GM21447 (cell line): ENCODE measurements around the gene AOPEP.
"Not testable (repeated sequence)": the region's sequence is repeated elsewhere in the genome, so short reads cannot be mapped to it uniquely, and the experiment has no call there.

Source experiments
- ATAC-seq: cut with Tn5 transposase; IDR thresholded peaks from one replicate; pipeline ENCODE4 v1.9.1; 2021; ENCODE audit not compliant: unreplicated experiment

The AOPEP gene

DNA sequence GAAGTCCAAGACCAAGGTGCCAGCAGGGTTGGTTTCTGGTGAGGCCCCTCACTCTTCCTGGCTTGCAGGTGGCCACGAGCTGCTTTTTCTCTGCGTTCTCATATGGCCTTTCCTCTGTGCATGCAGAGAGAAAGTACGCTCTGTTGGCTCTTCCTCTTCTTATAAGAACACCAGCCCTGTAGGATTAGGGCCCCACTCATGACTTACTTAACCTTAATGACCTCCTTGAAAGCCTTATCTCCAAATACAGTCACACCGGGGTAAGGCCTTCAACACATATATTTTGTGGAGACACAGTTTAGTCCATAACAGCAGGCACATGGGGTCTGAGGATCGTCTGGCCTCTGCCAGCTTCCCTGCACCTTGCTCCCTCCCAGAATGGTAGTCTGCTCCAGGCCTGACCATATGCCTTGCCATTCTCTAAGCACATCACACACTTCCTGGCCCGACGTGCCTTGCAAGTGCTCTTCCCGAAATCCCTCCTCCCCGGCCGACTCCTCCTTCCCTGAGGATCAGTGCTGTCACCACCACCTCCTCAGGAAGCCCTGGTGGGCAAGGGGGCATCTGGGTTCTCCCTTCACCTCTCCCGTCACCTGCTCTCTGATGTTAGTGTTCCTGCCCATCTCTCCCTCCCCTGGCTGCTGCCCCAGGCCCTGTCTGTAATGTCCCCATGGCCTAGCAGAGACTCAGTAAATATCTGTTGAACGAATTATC is 200.7 kb downstream of the AOPEP start:
- no peak for ATAC-seq

DNA sequence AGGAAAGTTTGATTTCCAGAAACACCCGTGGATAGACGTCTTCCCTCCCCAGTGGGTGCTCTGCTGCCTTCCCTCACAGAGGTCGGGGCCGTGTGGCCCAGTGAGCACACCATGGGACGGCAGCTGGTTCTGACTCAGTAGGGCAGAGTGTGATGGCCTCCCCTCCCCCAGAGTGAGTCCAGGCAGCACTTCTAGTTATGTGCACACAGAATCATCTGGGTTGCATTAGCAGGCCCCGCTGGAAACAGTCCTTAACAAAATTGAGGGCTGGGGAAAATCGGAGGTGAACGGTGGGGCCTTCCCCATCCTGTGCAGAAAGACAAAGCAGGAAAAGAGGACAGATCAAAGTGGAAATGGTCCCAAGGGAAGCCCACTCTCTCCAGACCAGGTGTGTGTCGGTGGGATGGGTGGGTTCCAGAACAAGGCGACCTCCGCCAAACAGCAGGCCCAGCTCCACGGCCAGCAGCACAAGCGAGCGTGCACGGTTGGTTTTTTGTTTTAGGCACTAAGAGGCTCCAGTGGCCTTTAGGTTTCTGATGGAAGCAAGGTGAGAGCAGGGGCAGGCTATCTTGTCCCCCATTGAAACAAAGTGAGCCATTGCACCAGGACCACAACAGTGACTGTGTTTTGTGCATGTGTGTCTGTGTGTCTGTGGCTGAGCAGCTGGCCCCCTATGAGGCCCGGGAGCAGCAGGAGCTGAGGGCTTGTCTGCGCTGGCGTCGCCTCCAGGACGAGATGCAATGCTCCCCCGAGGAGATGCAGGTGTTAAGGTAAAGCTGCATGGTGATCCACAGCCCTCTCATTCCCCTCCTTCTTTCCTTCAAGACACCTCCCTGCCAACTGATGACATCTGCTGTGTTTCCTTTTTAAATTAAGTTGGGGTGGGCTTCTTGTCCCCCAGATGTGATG is 201.5 kb downstream of the AOPEP start:
- ATAC-seq: no peak

DNA sequence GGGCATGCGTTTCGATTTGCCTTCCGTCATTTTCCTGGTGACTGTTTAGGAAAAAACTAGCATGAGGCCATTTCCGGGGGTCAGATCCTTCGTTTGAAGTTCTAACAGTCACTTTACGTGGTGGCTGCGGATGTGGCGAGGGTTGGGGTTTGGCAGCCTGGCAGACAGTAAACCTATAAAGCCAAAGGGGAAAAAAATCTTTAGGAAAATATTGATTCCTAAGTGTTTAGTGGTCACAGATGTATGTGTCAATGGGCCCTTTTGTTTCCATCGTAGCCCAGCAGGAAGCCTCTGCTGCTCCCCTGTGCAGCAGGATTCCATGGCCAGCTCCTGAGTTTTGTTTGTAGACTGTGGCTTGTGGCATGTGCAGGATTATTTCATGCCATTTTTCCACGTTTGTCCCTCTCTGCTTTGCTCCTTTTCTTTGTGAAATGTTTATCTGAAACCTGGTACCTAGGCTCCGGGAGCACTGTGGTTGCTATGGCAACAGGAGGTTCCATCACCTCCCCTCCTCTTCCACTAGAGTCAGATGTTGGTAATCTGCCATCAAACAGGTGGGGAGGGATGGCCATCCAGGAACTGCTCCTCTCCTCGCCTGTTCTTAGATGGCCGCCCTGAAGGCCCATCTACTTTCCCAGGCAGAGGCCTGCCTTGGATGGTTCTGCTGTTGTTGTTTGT is 202.3 kb downstream of the AOPEP start:
- no peak for ATAC-seq

DNA sequence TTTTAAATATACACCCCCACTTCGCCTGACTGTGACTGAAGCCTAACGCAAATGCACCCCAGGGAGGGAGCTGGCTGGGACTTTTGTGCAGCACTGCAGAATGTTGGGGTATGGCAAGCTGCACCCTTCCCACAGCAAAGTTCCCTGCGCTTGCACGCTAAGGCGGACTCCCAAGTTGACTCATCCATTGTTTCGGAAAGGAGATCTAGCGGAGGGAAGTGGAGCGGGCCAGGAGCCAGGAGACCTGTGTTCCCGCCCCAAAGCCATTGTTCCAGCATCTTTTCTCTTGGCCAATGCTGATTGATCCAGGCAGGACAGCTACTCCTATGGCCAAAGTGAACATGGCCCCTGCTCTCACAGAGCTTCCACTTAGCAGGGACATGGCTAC is 202.9 kb downstream of the AOPEP start:
- no peak for ATAC-seq

DNA sequence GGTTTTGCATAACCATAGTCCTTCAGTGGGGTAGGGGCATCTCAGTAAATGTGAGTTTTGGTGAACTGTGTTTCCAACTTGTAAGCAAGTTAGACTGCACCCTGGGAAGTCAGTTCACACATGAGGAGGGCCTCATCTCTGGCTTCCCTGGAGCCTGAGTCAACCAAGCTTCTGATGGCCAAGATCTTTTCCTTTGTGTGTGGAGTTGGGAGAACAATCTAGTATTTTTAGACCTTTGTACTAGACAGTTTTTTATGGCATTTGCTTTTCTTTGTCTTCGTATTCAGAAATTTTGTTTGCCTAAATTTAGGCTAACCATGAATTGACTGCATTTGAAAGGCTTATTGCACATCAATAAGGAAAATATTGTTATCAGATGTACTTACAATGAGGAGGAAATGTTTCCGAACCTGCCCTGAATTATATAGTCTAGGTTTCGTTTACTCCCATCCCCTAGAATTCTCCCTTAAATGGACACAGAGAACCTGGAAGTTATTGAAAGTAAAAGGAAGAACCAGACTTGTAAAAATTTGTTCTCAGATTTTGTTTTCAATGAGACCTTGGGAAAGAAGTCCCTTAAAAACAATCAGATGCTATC is 204.6 kb downstream of the AOPEP start:
- ATAC-seq: no peak

DNA sequence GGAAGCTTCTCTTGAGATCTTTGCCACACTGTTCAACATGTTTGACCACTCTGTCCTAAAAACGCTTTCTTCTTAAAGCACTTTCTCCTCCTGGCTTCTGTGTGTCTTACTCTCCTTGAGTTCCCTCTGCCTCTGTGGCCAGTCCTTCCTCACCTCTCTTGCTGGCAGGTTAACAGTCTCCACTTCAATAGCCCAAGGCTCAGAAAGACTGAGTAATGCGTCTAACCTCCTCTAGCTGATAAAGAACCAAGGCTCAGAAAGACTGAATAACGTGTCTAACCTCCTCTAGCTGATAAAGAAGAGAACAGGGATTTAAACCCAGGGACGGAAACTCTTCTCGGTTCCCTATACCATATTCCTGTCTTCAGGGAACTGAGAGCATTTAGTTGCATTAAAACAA is 205.2 kb downstream of the AOPEP start:
- ATAC-seq: no peak

DNA sequence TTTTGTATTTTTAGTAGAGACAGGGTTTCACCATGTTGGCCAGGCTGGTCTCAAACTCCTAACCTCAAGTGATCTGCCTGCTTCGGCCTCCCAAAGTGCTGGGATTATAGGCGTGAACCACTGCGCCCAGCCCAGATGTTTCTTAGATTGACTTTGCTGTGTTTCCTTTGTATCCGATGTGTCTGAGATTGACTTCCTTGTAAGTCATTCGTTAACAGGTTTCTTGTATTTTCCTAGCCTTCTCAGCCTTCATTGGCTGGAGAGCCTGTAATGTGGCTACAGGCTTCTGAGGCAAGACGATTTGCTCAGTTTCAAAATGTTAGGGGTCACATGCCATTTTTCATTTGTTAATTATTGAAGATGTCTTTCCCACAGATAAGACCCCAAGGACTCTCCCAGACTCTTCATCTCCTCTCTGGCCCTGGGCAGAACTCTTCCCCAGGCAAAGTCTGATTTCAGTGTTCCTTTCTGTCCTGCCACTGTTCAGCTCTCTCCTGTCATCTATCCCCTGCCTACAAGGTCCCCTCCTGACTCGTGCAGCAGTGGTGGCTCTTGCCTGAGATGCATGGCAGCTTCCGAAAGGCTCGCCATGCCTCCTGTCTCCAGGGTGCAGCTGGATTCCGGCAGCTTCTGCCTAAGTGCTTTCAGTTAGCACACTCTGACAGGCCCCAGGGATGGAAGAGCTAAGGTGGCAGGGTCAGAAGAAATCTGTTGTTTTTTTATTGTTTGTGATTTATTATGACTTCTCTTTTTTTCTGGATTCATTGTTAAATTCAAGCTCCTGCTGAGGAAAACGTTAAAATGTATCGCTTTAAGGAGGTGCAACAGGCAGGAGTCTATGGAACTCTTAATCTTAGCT is 206.4 kb downstream of the AOPEP start:
- ATAC-seq: no peak

DNA sequence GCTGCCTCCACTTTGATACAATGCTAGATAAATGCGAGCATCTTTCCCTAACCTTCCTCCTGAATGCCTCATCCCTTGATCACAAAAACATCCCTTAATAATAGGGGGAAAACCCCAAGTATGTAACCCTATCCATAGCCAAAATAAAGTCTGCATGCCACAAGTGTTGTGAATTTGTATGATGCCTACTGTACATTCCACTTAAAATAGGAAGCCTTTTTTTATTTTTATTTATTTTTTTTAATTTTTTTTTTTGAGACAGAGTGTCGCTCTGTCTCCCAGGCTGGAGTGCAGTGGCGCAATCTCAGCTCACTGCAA is 207.0 kb downstream of the AOPEP start:
- no peak for ATAC-seq

DNA sequence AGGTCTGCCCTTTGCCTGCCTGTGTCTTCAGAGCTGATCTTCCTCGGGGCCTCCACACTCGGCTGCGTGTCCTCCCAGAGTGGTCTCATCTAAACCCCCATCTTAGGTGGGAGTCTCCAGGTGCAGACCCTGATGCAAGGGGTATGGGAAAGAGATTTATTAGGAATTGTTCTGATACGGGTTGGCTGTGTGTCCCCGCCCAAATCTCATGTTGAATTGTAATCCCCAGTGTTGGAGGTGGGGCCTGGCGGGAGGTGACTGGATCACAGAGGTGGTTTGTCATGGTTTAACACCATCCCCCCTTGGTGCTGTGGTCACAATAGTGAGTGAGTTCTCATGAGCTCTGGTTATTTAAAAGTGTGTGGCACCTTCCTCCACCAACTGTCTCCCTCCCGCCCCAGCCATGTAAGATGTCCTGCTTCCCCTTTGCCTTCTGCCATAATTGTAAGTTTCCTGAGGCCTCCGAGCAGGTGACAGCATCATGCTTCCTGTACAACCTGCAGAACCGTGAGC is 208.4 kb downstream of the AOPEP start:
- ATAC-seq: no peak

DNA sequence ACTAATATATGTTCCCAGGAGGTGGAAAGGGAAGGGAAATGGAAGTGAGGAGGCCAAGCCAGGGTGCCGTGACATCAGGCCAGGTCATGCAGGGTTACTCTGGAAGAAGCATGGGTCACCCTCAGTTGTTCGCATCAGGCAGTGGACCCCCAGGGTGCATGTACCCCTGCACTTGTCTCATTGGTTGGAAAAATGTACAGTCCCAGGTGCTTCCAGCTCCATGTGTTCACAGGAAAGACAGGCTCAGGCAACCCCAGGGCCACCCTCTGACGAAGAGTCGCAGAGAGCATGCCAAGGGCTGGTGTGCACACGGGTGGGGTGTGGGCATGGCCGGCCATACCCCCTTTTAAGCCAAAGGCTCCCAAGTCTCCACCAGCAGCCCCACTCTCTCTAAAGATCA is 208.9 kb downstream of the AOPEP start:
- ATAC-seq: no peak

DNA sequence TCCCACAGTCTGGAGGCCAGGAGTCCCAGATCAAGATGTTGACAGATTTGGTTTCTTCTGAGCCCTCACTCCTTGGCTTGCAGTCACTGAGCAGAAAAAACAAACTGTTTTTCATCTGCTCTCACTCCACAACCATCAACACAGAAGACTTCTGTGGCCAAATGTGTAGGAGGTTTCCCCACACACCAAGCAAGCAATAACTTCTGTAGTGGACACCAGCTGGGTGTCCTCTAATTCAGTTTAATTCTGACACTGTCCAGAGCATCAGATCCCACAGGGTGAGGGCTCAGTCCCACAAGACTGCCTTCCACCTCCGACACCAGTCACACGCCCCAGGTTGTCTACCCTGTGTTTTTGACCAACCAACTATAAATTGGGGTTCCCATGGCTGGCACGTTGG is 209.9 kb downstream of the AOPEP start:
- ATAC-seq: no peak

DNA sequence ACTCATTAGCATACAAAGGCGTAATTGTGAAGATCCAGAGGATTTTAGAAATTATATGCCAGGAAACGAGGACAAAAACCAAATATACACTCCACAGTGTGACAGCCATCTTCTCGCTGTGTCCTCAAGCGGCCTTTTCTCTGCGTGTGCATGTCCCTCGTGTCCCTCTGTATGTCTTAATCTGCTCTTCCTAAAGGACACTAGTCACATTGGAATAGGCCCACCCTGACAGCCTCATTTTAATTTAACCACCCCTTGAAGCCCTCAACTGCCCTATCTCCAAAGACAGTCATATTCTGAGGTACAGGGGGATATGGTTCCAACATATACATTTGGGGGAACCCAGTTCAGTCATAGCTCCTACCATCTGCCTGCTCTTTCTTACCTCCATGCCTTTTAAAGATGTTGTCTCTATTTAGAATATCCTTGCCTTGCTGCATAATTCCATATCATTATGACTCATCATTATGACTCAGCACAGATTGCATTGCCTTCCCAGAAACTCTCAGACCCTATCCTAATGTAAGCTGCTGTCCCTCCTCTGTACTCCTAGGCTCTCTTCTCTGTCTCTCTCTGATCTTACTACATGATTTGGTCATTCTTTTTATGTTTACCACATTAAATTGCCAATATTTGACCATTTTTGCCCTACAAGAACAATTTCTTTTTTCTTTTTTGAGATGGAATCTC is 210.9 kb downstream of the AOPEP start:
- ATAC-seq: no peak

DNA sequence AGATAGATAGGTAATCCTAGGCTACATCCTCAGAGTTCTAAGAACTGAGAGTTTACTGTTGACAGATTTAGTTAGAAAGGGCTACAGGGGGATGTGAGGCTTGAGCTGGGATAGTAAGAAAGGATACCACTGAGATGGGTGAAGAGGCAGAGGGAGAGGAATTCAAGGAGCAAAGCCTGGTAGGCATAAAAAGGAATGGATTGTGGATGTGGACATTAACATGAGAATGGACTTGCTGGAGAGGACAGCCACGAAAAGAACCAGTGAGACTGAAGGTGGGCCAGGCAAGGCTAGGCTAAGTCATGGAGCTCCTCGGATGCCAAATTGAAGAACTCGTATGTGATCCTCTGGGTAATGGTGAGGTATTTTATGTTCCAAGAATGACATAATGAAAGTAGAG is 211.9 kb downstream of the AOPEP start:
- ATAC-seq: no peak

DNA sequence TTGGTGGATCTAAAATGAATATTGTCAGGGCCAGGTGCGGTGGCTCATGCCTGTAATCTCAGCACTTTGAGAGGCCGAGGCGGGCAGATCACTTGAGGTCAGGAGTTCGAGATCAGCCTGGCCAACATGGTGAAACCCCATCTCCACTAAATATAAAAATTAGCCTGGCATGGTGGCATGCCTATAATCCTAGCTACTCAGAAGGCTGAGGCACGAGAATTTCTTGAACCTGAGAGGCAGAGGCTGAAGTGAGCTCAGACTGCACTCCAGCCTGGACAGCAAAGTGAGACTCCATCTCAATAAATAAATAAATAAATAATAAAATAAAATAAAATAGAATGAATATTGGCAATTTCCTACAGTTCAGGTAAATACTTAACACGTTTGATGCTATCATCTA is 213.8 kb downstream of the AOPEP start:
- not testable (repeated sequence) for ATAC-seq

DNA sequence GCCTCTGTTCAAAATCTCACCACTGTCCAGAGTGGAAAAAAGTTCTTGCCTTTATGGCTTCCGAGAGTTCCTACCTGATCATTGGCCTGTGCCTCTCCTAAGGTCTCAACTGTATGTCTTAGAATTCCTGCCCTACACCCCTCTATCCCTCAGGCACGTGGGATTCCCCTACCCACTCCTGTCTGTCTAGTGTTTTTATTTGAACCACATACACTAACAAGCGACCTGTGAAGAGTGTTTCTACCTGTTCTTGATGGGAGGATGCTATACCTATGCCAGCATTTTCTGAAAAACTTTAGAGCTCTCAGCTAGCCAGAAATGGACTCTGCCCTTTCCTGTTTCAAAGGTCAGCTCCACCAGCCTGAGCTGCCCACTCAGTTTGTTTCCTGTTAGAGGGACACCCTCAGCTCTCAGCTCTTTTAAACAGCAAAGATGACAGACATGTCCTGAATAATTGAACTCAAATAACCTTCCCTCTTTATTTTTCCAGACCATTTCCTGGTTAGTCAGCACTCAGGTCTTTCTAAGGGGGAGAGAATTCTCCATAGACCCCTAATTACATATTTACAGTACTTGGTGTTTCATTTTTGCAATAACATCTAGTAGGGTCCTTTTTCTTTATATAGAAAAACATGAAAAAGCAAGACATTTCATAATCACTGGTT is 214.8 kb downstream of the AOPEP start:
- ATAC-seq: no peak

DNA sequence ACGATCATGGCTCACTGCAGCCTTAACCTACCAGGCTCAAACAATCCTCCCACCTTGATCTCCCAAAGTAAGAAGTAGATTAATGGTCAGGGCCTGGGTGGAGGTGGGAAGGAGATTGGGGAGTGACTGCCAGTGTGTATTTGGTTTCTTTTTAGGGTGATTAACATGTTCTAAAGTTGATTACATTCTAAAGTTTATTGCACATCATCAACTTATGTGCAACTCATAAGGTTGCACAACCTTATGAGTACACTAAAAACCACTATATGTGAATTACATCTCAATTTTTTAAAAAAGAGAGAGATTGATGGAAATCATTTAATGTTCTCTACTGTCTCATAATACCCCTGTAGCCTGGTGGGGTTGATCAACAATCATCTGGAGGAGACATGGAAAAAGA is 218.1 kb downstream of the AOPEP start:
- ATAC-seq: no peak

DNA sequence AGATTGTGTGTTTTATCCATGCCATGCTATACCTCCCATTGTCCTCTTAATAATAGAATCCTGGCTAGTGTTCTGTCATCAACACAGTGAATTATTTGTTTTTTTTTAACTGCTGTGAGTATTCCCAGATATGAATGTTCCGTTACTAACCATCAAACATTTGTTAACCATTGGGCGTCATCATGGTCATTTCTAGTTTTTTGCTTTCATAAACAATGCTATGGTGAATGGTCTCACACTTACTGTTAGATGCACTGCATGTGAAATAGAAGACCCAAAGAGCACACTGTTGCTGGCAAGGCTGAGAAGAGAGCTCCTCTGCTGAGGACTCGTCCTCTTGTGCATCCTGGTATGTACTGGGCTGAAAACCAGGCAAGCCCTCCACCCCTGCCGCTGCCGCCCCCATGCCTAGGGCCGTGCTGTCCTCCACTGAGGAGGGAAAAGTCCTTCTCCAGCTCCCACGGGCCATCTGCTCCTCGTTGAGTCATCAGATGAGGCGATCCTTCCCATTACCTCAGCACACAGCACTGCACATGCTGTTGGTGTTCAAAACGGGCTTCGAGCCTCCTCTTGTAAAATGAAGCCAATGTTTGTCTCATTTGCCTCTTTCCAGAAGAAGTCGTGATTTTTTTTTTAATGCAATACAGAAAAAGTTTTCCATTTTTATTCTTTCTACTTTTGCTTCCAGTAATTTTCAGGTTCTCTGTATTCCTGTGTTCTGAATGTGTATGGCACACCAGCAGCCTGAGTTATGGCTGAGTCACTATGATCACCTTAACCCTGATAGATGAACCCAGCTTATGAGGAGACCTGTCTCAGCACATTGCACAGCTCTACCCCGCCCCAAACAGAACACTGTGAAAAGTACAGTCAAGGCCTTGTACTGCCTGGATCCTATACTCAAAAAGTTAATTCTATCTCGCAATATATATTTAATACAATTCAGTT is 219.0 kb downstream of the AOPEP start:
- no peak for ATAC-seq

DNA sequence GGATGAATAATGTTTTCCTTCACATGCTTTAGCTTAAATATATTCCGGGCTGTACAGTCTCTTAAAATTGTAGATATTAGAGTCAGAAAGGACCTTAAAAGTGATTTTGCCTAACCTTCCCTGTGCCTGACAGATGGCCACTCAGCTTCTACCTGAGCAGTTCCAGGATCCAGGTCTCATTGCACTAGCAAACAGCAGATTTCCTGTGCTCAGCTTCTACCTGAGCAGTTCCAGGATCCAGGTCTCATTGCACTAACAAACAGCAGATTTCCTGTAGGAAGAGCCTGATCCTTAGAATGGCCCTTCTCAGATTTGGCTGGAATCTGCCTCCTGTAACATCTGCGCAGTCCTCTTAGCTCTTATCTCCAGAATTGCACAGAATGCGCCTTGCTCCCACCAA is 219.8 kb downstream of the AOPEP start:
- ATAC-seq: no peak
